HG03520 (cell line): ENCODE measurements around the gene ARFGAP3.

Source experiments
- ATAC-seq: cut with Tn5 transposase; IDR thresholded peaks from one replicate; pipeline ENCODE4 v1.9.1; 2021; ENCODE audit warnings: mild to moderate bottlenecking, moderate library complexity; ENCODE audit not compliant: unreplicated experiment

Gene ARFGAP3

DNA sequence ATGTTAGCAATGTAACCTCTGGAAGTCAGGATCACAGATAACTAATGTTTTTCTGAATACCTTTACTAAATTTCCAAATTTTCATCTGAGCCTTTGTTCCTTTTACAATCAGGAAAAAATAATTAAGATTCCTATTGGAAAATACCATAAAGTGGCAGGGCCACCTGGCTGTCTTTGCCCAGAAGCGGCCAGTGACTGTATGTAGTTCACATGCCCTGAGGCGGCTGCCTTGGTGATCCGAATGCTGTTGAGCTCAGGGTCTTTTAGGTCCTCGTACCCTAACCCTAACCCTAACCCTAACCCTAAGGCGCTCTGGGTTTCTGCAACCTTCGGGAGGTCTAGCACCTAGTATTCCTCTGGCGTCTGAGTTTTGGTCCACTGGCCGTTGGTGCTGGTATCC is 8.5 kb upstream of the ARFGAP3 start:
- ATAC-seq = no peak

DNA sequence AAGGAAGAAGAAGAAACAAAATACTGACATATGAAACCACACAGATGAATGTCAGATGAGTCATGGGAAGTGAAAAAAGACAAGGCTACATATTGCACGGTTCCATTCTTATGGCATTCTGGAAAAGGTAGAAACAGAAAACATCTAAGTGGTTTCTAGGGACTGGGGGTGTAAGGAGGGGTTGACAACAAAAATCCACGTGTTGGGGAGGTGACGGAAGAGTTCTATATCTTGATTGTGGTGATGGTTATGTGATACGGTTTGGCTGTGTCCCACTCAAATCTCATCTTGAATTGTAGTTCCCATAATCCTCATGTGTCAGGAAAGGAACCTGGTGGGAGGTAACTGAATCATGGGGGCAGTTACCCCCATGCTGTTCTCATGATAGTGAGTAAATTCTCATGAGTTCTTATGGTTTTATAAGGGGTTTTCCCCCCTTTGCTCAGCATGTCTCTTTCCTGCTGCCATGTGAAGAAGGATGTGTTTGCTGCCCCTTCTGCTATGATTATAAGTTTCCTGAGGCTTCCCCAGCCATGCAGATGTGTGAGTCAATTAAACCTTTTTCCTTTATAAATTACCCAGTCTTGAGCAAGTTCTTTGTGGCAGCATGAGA is 6.4 kb upstream of the ARFGAP3 start:
- no peak for ATAC-seq

DNA sequence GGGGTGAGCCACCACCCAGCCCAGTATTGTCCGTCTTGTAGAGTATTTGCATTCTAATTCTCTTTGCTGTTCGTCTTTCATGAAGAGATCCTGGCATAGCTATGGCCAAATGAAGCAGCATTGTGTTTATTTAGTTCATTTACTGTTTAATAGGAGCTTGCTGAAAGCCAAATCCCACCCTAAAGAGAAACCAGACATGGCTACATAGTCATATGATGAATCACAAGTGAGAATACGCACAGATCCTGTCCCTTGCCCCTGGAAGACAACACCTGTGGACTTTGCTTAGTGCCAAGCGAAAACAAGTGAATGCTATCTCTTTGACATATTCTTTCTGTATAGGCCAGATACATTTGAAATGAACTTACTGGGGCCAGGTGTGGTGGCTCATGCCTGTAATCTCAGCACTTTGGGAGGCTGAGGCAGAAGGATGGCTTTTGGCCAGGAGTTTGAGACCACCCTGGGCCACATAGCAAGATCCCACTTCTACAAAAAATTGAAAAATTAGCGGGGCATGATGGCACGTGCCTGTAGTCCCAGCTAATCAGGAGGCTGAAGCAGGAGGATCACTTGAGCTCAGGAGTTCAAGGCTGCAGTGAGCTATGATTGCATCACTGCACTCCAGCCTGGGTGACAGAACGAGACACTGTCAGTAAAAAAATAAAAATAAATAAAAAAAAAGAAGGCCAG is 5.1 kb upstream of the ARFGAP3 start:
- no peak for ATAC-seq

DNA sequence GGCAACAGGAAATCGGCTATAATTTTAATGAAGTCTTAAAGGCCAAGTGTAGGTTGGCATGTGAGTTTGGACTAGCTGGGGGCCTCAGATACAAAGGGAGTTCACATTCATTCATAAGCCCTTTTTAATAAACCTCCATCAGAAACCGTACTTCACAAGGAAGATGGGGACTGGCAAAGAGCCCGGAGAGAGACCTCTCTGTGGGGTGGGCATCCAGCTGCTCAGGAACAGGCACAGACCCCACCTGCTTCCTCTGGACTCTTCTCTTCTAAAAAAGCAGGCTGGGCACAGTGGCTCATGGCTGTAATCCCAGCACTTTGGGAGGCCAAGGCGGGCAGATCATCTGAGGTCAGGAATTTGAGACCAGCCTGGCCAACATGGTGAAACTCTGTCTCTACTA is 3.9 kb upstream of the ARFGAP3 start:
- ATAC-seq = no peak

DNA sequence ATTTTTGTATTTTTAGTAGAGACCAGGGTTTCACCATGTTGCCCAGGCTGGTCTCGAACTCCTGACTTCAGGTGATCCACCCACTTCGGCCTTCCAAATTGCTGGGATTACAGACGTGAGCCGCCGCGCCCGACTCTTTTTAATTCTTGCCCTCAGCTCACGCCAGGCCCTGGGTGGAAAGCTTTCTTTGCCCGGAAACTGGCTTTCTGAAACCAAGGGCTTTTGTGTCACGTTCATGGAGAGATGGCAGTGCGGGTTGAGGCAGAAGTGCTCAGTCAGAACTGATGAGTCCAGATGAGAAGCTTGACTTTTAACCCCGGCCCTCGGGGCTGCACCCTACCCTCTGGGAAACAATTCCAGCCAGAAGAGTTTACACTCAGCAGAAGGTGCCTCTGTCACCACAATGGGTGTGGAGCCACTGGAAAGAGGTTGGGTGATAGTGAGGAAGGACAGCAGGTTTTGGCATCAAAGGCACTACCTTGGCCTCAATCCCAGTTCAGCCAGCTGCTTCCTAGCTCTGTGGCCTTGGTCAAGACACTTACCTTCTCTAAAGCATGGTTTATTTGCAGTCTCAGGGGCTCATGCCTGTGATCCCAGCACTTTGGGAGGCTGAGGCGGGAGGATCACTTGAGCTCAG is 890 bp upstream of the ARFGAP3 start:
- ATAC-seq = no peak

DNA sequence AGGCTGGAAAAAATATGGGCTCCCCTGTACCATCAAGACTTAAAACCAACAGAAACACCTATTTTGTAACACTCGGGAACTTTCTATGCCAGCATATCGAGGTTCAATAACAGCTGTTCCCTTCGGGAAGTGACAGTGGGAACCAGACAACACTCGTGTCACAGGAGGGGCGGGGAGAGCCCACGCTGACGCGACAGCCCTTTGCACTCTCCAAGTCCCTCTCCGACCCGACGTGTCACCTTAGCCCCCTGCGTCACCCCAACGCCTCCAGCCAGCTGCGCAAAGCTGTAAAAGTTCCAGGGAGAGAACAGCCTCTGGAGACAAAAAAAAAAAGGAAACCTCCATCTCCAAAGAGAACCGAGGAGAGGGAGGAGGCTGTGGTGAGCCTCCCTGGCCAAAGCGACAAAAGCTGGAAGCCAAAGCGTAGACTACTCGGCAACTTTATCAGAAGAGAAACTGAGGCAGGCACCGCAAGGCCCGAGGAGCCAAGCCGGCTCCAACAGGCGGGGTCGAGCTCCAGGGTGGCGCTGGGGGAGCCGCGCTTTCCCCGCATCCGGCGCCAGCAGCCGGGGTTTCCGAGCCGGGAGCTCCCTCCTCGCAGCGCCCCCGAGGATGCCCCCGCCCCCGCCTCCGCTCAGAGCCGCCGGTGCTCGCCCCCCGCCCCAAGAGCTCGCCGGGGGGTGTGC is 751 bp downstream of the ARFGAP3 start:
- peak; percentile 16 for ATAC-seq

DNA sequence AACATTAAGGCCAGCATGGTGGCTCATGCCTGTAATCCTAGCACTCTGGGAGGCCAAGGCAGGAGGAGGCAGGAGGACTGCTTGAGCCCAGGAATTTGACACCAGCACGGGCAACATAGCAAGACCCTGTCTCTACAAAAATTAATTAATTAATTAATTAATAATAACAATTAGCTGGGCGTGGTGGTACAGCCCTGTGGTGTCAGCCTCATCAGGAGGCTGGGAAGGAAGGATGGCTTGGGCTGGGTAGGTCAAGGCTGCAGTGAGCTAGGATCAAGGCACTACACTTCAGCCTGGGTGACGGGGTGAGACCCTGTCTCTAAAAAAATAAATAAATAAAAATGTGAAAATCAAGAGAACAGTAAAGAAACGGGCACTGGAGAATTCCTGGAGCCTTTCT is 1.4 kb downstream of the ARFGAP3 start:
- no peak for ATAC-seq

DNA sequence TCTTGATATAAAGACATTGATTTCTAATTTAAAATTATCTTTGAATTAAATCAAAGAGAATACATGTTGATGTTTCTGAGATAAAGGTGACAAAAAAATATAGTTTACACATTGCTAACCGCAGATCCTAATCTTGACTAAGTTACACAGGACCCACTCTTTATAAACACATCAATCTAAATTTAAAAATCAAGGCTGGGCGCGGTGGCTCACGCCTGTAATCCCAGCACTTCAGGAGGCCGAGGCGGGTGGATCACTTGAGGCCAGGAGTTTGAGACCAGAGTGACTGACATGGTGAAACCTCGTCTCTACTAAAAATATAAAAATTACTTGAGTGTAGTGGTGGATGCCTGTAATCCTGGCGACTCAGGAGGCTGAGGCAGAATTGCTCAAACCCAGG is 1.9 kb downstream of the ARFGAP3 start:
- no peak for ATAC-seq

DNA sequence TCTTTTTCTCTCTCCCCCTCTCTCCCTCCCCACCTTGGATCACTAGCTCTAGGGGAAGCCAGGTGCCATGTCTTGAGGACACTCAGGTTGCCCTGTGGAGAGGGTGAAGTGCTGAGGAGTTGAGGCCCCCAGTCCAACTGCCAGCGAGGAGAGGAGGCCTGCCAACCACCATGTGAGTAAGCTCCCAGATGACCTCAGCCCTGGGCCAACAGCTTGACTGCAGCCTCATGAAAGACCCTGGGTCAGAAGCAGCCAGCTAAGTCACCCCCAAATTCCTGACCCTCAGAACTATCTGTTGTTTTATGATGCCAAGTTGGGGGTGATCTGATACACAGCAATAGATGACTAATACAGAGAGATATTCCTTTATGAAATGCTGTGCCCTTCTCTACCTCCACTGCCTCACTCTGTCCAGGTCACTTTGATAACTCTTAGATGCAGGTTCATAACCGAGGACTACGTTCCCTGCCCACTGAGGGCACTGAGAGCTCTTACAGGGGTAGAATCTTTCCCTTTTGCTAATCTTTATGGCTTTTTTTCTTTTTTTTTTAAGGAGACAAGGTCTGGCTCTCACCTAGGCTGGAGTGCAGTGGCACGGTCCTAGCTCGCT is 8.0 kb downstream of the ARFGAP3 start:
- no peak for ATAC-seq

DNA sequence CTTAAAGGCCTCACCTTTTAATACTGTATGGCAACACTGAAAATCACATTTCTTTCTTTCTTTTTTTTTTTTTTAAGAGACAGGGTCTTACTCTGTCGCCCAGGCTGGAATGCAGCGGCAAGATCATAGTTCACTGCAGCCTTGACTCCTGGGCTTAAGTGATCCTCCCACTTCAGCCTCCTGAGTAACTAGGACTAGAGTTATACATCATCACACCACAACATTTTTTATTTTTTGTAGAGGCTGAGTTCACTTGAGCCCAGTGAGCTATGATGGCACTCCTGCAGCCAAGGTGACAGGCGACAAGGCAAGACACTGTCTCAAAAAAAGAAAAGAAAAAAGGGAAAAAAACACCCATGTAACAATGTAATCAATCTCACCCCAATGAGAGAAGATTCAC is 10.0 kb downstream of the ARFGAP3 start:
- ATAC-seq = no peak

DNA sequence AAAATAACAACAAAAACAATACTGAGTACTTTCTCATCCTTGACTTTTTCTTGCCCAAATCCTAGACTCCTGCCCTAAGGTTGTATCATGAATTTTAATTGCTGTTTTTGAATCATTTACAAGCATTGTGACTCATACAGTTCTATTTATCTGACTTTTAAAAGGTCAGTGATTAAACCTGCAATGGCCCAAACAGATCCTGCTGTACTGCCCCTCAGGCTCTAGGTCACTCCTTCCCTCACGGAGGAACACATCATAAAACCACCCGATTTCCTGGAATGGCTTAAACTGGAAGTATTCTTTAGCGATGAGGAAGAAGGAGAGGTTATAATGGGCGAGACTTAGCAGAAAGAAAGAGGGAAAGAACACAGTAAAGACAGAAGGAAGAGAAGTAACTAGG is 12.3 kb downstream of the ARFGAP3 start:
- ATAC-seq = no peak

DNA sequence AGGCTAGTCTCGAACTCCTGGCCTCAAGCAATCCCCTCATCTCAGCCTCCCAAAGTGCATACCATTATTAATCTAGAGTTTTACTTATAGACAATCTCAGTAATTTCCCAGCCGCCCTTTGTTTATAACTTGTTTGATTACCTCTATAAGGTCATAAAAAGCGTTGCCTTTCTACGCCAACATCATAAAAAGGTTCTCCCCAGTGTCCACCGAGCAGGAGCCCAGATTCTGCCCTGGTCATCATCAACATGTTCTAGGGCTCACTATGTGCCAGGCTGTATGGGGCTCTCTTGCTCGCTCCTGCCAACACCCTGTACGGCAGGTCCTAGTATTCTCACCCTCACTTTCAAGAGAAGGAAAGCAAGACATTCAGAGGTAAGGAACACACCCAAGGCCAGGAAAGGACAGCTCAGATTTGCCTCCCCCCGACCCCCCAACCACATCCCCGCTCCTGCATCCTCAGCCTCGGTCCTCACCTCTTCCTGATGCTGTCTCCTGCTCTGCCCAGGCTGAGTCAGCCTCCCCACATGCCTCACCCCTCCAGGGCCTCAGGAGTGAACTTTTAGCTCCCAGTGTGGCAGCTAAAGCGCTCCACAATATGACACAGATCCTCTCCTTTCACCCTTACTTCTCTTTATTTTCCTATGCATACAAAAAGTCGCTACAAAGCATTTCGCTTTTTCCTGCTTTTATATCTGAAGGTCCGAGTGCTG is 14.3 kb downstream of the ARFGAP3 start:
- no peak for ATAC-seq

DNA sequence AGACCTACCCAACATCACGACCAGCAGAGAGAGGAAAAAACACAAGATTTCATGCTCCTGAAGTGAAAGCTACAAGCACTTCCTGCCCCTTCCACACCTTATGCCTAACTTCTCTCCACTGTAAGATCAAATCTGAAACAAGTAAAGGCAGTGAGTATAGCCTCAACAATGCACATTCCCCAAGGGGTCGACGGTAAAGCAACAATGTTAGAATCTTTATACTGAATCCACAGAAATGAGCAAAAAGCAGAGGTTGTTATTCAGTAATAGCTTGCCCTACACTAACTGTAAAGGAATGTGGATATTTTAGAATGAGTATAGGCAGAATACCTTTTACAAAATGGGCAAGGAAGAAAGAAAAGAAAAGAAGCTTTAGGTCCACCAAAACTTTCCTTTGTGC is 15.6 kb downstream of the ARFGAP3 start:
- no peak for ATAC-seq

DNA sequence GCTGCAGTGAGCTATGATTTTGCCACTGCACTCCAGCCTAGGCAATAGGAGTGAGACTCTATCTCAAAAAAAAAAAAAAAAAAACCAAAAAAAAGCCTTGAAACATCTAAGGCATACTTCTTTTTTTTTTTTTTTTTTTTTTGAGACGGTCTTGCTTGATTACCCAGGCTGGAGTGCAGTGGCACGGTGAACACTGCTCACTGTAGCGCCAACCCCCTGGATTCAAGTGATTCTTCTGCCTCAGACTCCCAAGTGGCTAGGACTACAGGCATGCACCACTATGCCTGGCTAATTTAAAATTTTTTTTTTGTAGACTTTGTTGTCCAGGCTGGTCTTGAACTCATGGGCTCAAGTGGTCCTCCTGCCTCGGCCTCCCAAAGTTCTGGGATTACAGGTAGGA is 19.5 kb downstream of the ARFGAP3 start:
- no peak for ATAC-seq

DNA sequence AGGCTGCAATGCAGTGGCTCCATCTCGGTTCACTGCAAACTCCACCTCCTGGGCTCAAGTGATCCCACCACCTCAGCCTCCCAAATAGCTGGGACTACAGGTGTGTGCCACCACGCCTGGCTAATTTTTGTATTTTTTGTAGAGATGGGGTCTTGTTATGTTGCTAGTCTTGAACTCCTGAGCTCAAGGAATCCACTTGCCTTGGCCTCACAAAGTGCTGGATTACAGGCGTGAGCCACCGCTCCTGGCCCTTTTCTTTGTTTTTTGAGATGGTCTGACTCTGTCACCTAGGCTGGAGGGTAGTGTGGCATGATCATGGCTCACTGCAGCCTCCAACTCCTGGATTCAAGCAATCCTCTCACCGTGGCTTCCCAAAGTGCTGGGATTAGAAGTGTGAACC is 21.0 kb downstream of the ARFGAP3 start:
- no peak for ATAC-seq

DNA sequence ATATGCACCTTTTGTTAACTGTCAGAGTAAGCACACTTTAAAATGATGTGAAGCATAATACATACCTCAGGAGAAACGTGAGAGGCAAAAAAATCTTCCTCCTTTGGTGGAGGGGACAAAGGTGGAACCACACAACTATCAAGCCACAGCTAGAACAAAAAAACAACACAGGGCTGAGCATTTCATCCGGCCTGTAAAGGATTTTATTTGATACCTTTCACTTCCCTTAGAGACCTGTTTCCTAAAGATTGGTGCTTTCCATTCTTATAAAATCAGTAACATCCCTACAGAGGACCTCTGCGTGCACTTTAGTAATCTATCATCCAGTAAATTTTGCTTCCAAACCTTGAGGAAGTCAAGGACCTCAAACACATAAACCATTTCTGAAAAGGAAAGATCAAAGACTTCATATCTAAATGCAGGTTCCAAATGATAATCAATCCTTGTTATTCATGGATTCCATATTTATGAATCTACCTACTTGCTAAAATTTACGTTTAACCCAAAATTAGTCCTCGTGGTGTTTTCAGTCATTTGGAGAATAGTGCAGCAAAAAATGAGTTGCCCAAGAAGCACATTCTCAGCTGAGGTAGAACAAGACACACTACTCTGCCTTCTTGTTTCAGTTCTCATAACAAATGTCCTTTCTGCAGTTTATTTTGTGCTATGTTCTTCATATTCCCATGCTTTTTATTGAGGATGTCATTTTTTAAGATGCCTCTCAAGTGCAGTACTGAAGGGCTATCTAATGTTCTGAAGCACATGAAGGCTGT is 22.7 kb downstream of the ARFGAP3 start:
- ATAC-seq = no peak

DNA sequence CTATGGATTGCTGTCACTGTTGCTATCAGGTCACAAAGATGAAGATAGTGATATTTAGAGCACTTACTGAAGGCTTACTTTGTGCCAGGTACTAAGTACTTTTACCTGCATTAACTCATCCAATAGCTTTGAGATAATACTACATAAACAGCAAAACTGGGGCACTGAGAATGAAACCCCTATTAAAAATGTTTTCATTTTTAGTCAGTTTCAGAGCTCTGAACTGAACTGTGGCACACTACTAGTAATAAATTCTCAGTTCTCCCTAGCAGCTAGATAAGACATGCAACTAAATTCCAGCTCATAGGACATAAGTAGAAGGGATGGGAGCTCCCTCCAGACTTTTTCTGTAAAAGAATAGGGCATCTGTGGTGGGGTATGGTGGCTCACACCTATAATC is 24.0 kb downstream of the ARFGAP3 start:
- ATAC-seq = no peak

DNA sequence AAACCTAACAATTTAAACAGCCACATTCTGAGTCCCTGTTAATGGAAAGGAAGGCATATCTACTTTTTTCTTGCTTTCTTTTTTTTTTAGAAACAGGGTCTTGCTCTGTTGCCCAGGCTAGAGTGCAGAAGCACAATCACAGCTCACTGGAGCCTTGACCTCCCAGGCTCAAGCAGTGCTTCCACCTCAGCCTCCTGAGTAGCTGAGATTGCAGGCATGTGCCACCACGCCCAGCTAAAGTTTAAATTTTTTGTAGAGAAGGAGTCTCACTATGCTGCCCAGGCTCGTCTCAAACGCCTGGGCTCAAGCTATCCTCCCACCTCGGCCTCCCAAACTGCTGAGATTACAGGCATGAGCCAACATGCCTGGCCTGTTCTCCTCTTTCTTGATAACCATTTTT is 25.4 kb downstream of the ARFGAP3 start:
- ATAC-seq = no peak

DNA sequence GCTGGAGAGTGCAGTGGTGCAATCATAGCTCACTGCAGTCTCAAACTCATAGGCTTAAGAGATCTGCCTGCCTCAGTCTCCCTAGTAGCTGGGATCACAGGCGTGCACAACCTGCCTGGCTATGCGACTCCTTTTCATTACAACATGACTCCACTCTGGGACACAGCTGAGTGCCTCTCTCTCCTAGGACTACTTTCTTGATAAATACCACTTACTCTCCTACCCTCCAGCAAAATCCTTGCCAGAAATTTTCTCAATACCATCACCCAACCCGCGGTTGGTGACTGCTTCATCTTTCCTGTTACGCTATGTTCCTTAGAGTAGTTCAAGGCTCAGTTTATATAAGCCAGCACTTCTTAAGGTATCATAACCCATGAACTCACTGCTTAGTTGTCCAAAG is 26.9 kb downstream of the ARFGAP3 start:
- ATAC-seq = no peak

DNA sequence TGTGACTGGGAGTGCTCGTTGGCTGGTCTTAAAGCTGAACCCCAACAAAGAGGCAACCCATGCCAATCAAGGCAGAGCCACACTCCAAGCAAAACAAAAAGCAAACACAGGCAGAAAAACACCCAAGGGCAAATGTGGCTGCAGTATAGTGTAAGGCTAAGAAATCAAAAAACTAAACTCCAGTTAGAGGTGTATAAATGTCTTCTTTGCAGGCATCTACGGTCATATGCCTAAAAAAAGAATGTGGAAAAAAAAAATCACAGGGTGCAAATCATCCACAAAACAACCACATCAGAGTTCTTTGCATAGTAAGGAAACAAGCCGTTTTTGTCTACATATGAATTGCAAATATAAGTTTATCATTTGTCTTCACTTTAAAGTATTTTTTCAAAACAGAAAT is 27.8 kb downstream of the ARFGAP3 start:
- ATAC-seq = no peak
